ENCODE data around the gene SKIC8.

Gene SKIC8

DNA sequence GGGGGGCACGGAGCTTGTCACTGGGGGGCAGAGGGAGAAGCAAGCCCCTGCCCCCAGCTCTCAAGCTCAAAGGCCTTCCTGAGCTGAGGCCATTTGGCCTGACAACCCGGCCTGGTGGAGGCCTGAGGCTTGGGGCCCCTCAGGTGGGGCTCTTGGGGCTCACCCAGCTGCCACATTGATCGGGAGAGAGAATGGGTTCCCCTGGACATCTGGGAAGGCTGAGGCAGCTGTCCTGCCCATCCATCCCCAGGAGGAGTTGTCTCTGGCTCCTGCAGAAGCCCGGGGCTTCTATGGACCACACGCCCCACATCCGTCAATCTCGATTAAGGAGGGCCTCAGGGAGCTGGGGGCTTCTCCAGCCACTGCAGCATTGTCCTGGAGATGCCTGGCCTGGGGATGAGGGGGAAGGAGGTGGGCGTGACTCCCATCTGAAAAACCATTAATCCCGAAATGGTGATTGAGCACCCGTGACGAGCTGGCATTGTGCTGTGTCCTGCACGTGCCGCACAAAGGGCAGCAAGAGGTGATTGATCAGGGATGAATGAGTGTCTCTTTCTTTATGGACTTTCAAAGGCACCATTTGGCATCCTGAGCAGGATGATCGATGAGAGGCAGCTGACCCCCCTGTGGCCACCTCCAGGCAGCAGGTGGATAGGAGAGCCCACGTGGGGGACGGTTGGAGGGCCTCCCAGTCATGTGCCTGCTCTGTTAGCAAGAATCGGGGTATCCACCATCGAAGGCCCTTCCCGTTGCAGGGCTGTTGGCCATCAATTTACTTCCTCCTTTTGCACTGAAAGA lies 23.5 kb upstream of the SKIC8 start:
- in situ Hi-C loops (cut with MboI; ENCODE audit: low sequenced_read_pairs), result loop anchor here (25.0 kb wide), 1 partner anchor 389 kb away; no protein-coding TSS in a partner anchor

DNA sequence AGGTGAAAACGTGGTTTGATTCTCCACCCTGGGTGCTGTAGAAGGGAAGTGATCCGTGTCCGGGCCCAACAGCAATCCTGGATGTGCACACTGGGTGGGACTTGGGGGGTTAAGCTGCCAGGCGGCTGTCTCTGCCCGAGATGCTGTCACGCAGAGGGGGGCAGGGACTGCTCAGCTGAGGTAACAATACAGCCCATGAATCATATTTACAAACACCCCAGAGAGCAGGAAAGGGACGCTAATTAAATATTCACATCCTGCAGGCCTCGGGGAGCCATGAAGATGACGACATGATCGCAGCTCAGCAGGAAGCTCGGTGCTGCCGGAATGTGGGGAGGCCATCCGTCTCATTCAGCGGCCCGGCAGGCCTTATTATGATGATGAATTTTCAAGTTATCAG lies 22.8 kb upstream of the SKIC8 start:
- in situ Hi-C loops (cut with MboI; ENCODE audit: low sequenced_read_pairs), result loop anchor here (25.0 kb wide), 1 partner anchor 390 kb away; no protein-coding TSS in a partner anchor

DNA sequence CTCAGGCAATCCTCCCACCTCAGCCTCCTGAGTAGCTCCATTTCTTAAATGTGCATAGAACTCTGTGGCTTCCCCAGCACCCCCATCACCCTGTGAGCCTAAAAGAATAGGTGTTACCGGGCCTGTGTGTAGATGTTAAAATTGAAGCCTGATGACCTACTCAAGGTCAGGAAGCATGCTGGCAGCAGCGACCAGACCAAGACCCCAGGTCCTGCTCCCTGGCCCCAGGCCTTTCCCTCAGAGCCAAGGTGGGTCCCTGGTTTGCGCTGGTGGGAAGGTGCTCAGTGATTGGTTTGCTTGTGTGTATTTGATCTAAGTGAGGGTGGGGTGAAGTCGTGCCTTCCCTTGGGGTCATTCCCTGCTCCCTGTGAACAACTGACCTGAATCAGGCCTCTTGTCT lies 22.4 kb upstream of the SKIC8 start:
- in situ Hi-C loops (cut with MboI; ENCODE audit: low sequenced_read_pairs), result loop anchor here (25.0 kb wide), 1 partner anchor 391 kb away; no protein-coding TSS in a partner anchor

DNA sequence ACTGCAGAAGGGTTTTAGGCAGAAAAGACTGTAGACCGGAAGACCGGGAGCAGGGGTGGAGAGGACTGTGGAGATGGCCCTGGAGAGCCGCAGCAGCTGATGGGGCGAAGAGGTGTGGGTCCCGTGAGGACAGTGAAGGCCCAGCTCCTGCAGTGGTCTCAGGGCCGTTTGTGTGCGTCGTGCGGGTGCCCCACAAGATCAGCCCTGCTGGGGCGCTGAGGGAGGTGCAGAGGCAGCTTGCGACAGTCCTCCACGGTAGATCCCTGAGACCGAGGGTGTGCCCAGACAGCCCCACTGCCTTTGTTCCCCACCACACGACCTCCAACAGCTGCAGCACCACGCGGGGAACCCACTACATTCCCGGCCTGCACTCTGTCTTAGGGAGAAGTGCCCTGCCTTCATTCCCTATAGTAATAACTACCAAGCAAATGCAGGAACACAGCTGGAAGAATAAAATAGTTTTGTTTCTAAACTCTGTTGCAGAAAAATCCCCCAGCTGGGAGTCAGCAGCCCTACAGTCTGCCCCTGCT lies 21.7 kb upstream of the SKIC8 start:
- in situ Hi-C loops (cut with MboI; ENCODE audit: low sequenced_read_pairs), result loop anchor here (25.0 kb wide), 1 partner anchor 391 kb away; no protein-coding TSS in a partner anchor

DNA sequence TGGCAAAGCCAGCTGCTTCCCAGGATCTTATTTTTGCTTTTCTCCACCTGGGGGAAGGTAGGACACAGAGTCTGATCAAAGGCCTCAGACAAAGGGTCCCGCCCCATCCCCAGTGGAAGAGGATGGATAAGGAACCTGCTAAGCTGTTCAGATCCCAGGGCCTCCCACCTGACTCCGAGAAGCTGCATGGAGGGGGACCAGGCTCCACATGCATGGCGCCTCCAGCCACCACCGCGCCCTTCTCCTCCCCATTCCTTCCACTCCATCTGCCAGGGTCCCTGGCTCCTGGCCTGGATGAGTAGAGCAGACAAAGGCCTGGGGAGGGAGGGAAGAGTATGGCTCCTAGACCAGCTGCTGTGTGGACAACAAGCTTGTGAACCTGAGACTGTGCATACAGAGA lies 20.8 kb upstream of the SKIC8 start:
- in situ Hi-C loops (cut with MboI; ENCODE audit: low sequenced_read_pairs), result loop anchor here (25.0 kb wide), 1 partner anchor 392 kb away; no protein-coding TSS in a partner anchor

DNA sequence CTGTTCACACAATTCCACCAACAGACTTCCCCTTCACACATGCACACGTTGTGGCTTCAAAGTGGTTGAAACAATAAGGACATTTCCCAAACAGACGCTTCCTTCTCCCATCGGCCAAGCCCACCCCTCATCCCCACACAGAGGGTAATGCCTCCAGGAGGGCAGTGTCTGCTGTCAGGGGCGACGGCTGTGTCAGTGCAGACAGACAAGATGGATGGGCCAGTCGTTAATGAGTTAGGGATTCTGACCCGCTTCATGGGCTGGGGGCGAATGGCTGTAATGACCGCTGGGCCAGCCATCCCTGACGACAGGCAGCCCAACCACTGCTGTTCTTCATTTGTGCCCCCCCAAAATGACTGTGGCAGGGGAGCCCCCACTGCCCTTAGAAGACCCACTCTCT lies 20.2 kb upstream of the SKIC8 start:
- in situ Hi-C loops (cut with MboI; ENCODE audit: low sequenced_read_pairs), result loop anchor here (25.0 kb wide), 1 partner anchor 393 kb away; no protein-coding TSS in a partner anchor

DNA sequence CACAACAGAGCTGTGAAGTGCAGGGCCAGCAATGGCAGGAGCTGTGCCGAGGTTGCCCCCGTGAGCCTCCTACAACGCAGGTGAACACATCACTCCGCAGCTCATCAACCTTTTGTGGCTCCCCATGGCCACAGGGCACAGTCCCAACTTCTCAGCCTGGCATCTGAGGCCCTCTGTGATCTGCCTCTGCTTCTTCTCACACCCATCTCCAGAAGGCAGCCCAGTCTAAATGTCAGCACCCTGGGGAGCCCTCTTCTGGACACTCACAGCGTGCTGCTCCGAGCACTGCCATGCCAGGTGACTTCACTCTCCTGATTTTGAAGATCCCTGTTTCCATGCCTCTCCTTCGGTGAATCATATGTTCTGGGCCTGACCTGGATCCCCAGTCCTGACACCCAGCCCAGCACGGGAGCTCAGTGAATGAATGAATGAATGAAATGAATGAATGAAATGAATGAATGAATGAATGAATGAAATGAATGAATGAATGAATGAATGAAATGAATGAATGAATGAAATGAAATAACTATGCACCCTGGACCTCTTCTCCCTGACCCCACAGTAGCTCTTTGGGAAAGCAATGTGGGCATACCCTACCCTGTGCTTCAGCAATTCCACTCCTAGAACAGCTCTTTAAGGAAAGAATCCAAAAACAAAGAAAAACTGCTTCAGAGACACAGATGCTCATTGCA lies 17.9 kb upstream of the SKIC8 start:
- in situ Hi-C loops (cut with MboI; ENCODE audit: low sequenced_read_pairs), result loop anchor here (25.0 kb wide), 1 partner anchor 395 kb away; no protein-coding TSS in a partner anchor

DNA sequence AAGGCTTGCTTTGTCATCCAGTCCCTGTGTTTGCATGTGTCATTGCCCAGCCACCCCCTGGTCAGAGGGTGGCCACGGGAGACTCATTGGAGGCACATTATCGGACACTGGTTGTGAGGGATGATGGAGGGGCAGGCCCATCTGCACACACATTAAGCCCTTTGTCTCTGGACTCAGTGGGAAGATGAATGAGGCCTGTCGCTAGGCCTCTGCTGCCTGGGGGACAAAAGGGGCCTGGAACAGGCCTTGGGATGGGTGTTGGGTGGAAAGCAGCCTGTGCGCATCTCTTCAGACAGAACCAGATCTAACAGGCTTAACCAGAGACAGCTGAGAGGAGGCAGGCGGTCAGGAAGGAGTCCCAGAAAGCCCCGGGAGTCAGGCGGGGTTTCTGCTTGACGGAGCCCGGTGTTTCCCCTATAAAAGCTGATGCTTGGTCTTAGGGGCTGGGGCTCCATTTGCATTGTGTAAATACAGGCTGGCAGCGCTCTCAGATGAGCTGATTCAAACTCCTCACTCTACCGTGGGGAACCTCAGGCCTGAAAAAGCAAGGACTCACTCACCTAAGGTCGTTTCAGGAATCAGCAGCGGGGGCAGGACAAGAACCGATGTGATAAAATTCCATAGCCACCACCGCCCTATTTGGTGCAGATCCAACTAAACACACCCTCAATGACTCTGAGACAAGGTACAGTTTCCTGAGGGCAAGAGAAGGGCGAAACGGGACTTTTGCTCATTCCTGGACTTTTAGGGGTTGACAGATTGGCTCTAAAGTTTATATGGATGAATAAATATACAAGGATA lies 17.1 kb upstream of the SKIC8 start:
- in situ Hi-C loops (cut with MboI; ENCODE audit: low sequenced_read_pairs), result loop anchor here (25.0 kb wide), 1 partner anchor 396 kb away; no protein-coding TSS in a partner anchor

DNA sequence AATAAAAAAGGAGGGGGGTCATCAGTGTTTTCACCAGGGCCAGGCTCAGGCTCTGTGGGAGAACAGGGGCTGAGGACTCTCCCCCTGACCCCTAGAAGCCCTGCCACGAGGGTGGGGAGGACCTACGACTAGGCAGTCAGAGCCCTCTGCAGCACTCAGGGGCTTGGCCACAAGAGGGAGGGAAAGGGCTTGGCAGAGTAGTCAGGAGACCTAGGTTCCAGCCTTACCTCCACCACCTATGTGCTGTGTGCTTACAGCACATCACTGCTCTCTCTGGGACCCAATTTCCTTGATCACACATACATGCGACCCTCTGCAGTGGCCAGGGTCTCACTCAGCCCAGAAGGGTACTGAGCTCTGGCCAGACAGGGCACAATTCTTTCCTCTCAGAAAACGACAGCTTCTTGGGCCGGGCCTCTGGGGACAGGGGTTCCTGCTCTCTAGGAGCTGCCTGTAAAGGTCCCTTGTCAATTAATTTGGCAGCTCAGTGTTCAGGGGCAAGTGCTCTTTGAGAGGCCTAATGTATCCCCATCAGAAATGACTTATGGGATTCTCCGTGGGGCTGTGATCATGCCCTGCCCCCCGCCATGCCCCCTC lies 16.4 kb upstream of the SKIC8 start:
- in situ Hi-C loops (cut with MboI; ENCODE audit: low sequenced_read_pairs), result loop anchor here (25.0 kb wide), 1 partner anchor 397 kb away; no protein-coding TSS in a partner anchor

DNA sequence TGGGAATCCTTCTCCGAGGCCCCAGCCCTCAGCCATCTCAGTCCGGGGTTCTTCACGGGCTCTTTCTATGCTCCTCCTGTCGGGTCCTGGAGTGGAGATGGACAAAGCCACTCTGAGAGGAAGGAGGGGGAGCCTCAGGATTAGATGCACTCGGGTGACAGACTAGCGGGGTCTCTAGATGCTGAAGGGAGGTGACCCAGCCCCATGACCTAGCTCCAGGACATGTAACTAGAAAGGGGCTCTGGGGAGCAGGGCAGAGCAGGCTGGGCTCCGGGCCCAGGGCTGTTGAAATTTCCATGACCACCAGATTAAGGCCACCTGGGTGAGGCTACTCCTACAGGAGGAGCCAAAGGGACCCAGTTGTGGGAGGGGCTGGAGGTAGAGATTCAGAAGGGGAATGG lies 14.8 kb upstream of the SKIC8 start:
- in situ Hi-C loops (cut with MboI; ENCODE audit: low sequenced_read_pairs), result loop anchor here (25.0 kb wide), 1 partner anchor 398 kb away; no protein-coding TSS in a partner anchor

DNA sequence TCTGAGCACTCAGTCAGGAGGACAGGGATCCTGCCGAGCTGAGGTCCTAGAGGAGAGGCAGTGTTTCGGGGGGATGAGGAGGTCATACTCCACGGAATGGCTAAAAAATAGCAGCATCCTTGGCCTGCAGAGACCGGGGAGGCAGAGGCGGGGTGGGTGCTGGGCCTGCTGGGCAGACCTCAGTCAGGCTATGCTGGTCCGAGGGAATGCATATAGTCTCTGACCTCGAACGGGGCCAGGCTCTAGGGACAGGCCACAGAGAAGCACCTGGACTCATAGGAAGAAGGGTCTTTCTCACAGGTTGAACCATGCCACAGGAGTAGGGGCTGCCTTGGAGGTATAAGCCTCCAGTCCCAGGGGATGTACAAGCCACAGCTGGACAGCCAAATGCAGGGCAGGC lies 14.0 kb upstream of the SKIC8 start:
- in situ Hi-C loops (cut with MboI; ENCODE audit: low sequenced_read_pairs), result loop anchor here (25.0 kb wide), 1 partner anchor 399 kb away; no protein-coding TSS in a partner anchor

DNA sequence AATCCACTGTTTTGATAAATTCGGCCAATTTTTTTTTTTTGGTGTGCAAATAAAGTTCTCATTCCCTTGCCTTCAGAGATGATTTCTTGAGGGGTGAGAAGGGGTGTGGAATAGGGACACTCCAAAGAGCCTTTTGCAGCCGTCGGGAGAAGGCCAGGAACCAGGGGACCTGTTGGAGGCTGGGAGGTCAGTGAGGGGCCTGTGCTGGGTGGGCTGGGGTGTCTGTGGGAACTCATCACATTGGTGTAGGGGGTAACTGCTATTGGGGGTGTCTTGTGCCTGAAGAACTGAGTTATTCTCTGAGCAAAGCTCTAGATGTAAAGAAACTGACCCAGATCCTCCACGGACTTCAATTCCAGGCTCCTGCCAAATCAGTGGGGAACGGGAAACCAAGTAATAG lies 13.5 kb upstream of the SKIC8 start:
- in situ Hi-C loops (cut with MboI; ENCODE audit: low sequenced_read_pairs), result loop anchor here (25.0 kb wide), 1 partner anchor 399 kb away; no protein-coding TSS in a partner anchor

DNA sequence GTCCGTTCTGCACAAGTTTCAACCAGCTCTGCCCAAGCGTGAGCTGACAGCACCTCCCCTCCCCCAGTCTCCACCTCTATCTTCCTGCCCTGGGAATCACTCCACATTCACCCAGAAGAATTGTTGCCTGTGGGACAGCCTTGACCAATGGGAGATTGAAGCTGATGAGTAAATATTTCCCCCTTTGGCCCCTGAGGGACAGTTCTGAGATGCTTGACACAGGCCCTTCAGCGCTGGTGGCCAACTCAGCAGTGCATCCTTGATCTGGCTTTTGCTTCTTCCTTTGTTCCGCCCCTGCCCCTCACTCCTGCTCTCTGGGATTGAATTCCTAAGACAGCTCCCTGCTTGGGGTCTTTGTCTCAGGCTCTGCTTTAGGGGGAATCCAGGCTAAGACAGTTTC lies 13.1 kb upstream of the SKIC8 start:
- in situ Hi-C loops (cut with MboI; ENCODE audit: low sequenced_read_pairs), result loop anchor here (25.0 kb wide), 1 partner anchor 400 kb away; no protein-coding TSS in a partner anchor

DNA sequence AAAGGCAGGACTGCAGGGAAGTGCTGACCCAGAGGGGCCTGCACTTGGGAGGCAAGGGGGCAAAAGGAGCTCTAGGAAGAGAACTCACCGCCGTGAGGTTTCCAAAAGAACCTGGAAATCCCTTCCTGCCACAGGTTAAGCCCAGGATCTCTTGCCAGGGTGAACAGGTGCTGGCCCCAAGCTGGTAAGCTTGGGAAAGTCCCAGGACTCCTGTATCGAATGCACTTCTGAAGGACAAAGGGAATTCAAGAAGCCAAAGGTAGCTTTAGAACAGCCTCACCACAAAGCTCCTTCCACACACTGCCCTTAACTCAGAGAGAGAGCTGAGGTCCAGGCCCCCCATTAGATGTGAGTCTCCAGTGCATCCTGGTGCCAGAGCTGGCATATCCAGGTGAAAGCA lies 11.9 kb upstream of the SKIC8 start:
- in situ Hi-C loops (cut with MboI; ENCODE audit: low sequenced_read_pairs), result loop anchor here (25.0 kb wide), 1 partner anchor 401 kb away; no protein-coding TSS in a partner anchor

DNA sequence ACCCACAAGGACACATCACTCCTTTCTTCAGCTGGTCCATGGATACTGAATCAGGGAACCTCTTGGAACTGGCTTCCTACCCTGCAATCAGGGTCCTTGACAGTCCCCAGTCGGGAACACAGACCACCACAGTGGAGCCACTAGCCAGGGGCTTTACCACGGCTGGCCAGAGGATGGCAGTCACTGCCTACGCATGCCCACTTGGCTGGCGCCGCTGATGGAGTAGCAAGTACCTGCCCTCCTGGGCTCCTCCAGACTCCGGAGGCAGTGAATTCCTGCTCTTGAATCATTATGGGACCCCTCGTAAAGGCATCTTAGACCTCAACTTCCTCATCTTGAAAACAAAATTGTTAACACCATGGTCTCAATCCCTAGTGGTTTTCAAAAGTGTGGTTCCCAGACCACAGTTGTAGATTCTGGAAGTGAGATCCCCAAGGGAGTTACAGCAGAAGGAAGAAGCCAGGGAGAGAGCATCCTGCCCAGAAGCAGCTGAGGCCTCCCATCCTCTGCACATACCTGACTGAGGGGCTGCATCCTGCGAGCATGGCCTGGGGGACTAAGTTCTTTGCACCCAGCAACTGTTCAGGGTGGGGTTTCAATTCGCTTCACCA lies 9.1 kb upstream of the SKIC8 start:
- in situ Hi-C loops (cut with MboI; ENCODE audit: low sequenced_read_pairs), result loop anchor here (5.0 to 25.0 kb wide), 2 partner anchors 174 to 404 kb away; no protein-coding TSS in a partner anchor

DNA sequence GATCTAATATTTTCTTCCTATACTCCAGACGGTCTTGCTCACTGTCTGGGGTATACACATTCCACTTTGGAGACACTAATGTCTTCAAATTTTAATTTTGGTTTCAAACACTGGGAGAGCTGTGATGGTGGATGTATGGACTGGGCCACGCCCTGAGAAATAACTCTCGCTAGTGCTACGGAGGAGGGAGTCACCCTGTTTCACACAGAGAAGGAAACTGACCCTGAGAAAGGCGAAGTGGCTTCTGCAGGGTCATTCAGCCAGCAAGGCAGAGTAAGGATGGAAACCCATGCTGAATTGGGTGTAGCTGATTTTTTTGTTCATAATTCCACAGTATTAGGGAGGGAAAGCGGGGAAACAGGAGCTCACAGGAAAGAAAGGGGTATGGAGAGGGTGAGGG lies 8.6 kb upstream of the SKIC8 start:
- in situ Hi-C loops (cut with MboI; ENCODE audit: low sequenced_read_pairs), result loop anchor here (5.0 to 25.0 kb wide), 2 partner anchors 174 to 404 kb away; no protein-coding TSS in a partner anchor

DNA sequence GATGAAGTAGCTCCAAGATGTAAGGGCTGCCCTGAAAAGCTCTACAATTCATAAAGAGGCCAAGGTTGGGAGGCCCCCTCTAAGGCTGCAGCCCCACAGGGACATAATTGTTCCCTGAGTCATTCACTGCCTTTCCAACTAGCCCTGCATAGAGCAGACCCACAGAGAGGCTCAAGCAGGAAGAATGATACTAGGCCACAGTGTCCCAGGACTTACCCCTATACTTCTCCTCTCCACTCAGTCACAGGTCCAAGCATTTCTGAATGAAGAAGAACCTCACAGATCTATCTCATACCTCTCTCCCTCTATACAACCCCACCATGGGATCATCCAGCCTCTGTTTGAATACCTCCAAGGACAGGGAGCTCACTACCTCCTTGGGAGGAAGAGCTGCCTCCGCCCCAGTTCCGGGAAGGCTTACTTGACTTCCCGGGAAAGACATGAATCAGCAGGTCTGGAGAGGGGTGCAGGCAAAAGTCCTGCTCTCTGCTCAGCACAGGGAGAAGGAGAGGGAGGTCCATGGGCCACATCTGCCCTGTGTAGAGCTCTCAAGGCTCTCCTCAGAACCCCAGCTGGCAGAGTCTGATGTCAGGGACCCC lies 6.9 kb upstream of the SKIC8 start:
- in situ Hi-C loops (cut with MboI; ENCODE audit: low sequenced_read_pairs), result loop anchor here (5.0 to 25.0 kb wide), 2 partner anchors 176 to 406 kb away; no protein-coding TSS in a partner anchor

DNA sequence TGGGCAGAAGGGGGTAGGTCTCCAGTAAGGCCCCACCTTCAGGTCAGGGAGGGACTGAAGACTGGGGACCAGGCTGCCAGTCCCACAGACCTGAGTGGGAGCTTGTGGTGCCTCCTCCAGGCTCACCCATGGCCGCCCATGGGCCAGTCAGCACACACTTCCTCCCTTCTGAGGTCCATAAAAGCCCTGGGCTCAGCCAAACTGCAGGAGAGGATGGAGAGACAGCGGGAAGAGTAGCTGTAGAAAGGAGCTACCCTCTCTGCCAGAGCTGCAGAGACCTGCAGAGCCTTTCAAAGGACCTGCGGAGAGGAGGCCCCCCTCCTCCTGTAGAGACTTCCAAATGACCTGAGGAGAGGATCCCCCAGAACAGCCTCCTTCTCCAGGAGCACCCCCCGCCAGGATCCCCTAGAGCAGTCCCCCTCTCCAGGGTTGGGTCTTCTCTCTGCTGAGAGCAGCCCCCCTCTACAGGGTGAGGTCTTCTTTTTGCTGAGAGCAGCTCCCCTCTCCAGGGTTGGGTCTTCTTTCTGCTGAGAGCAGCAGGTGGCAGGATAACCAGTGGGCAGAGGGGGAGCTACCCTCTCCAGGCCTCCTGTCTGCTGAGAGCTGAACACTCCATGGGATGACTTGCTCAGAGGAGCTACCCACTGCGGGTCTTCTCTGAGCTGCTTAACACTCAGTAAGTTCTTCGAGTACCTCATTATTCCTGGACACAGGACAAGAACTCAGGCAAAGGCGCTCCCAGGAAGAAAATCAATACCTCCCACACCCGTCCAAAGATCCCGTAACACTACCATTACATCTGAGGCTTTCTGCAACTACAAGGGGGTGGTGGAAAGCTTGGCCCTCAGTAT lies 5.0 kb upstream of the SKIC8 start:
- in situ Hi-C loops (cut with MboI; ENCODE audit: low sequenced_read_pairs), result loop anchor here (5.0 to 25.0 kb wide), 2 partner anchors 178 to 408 kb away; no protein-coding TSS in a partner anchor

All from HL-60/S4 (cell line).